IMR-90 (cell line): Measurements from ENCODE around the gene ATP1B1. TPM values are rescaled to one million over a fixed set of nuclear protein-coding genes. Genes with fewer than 3 reads are reported as not detected.

Source experiments
- ATAC-seq: fragments of 200-7000 bp; cut with Tn5 transposase; 2 replicates; pipeline ENCODE4 v1.9.1; 2020; ENCODE audit warnings: low read depth, mild to moderate bottlenecking, moderate library complexity
- BruUV-seq: library from RNA; stranded (reverse); fragments of 400-500 nt; replicated peaks from 2 replicates; lab custom pipeline; 2021; lab: Mats Ljungman, UMichigan
- CTCF ChIA-PET: fragments of 300-600 bp; formaldehyde crosslinking; extraction: SDS; loops from one replicate; lab custom pipeline; 2021; ENCODE audit warnings: antibody characterized with exemption; lab: Yijun Ruan, JAX
- POLR2A ChIA-PET: fragments of 300-600 bp; sonication (Branson Sonifier 250); formaldehyde crosslinking; loops from one replicate; lab custom pipeline; 2022; ENCODE audit warnings: antibody characterized with exemption; ENCODE audit not compliant: unreplicated experiment; lab: Charles Lee
- DNase-seq: peaks from one replicate; pipeline ENCODE4 v3.0.0; 2013
- H2AFZ ChIP-seq: replicated peaks from 2 replicates; pipeline ENCODE3; 2013; ENCODE audit warnings: low read length, mild to moderate bottlenecking; ENCODE audit not compliant: poor library complexity
- H2AK5ac ChIP-seq: 2 replicates; pipeline ENCODE4 v1.6.1; 2013; ENCODE audit warnings: low read depth, low read length, inconsistent platforms
- H2AK9ac ChIP-seq: replicated peaks from 2 replicates; pipeline ENCODE3; 2013; ENCODE audit warnings: mild to moderate bottlenecking, low read depth, low read length, moderate library complexity; ENCODE audit not compliant: poor library complexity
- H2BK120ac ChIP-seq: 2 replicates; pipeline ENCODE4 v1.6.1; 2013; ENCODE audit warnings: low read depth, low read length, inconsistent platforms
- H2BK15ac ChIP-seq: 3 replicates; pipeline ENCODE4 v1.6.1; 2013; ENCODE audit warnings: low read depth, low read length, inconsistent platforms
- H2BK20ac ChIP-seq: 2 replicates; pipeline ENCODE4 v1.6.1; 2013; ENCODE audit warnings: low read depth, mild to moderate bottlenecking, inconsistent platforms, low read length, moderate library complexity
- H2BK5ac ChIP-seq: 2 replicates; pipeline ENCODE4 v1.6.1; 2013; ENCODE audit warnings: mild to moderate bottlenecking, low read depth, low read length, inconsistent platforms; ENCODE audit not compliant: poor library complexity, severe bottlenecking
- H3K14ac ChIP-seq: replicated peaks from 2 replicates; pipeline ENCODE4 v1.6.1; 2013; ENCODE audit warnings: low read depth, low read length, inconsistent platforms
- H3K18ac ChIP-seq: 2 replicates; pipeline ENCODE4 v1.6.1; 2013; ENCODE audit warnings: low read depth, low read length, control low read depth
- H3K23ac ChIP-seq: 2 replicates; pipeline ENCODE4 v1.6.1; 2013; ENCODE audit warnings: low read depth, low read length, inconsistent platforms
- H3K27ac ChIP-seq: 2 replicates; pipeline ENCODE4 v1.5.1; 2013; ENCODE audit warnings: mild to moderate bottlenecking, control low read depth, low read length; ENCODE audit not compliant: insufficient read depth
- H3K27me3 ChIP-seq: 2 replicates; pipeline ENCODE4 v1.6.1; 2013; ENCODE audit warnings: low read length; ENCODE audit not compliant: control insufficient read depth, insufficient read depth
- H3K36me3 ChIP-seq: 2 replicates; pipeline ENCODE4 v1.6.1; 2013; ENCODE audit warnings: low read length, mixed read lengths; ENCODE audit not compliant: control insufficient read depth, insufficient read depth
- H3K4ac ChIP-seq: 2 replicates; pipeline ENCODE4 v1.6.1; 2013; ENCODE audit warnings: low read depth, low read length, inconsistent platforms
- H3K4me1 ChIP-seq: 2 replicates; pipeline ENCODE4 v1.6.1; 2013; ENCODE audit warnings: low read length, mixed read lengths; ENCODE audit not compliant: control insufficient read depth, insufficient read depth
- H3K4me2 ChIP-seq: 2 replicates; pipeline ENCODE4 v1.6.1; 2013; ENCODE audit warnings: low read depth, mild to moderate bottlenecking, control low read depth, low read length, moderate library complexity
- H3K4me3 ChIP-seq: 2 replicates; pipeline ENCODE4 v1.5.1; 2013; ENCODE audit warnings: low read depth, mild to moderate bottlenecking, control low read depth, low read length, moderate library complexity; ENCODE audit not compliant: insufficient read depth
- H3K56ac ChIP-seq: 2 replicates; pipeline ENCODE4 v1.6.1; 2013; ENCODE audit warnings: low read length, inconsistent platforms; ENCODE audit not compliant: insufficient read depth; ENCODE audit errors: extremely low read depth
- H3K79me1 ChIP-seq, 2 experiments: 2 replicates each; pipeline ENCODE4 v1.6.1; 2013; ENCODE audit warnings: low read length in 2 of 2, inconsistent platforms in 1 of 2, low read depth in 1 of 2
- H3K9ac ChIP-seq: 2 replicates; pipeline ENCODE4 v1.6.1; 2013; ENCODE audit warnings: low read depth, low read length, control low read depth
- H3K9me1 ChIP-seq: 2 replicates; pipeline ENCODE4 v1.6.1; 2013; ENCODE audit warnings: low read length, inconsistent platforms; ENCODE audit not compliant: insufficient read depth
- H3K9me3 ChIP-seq: 2 replicates; pipeline ENCODE4 v1.6.1; 2013; ENCODE audit warnings: low read length; ENCODE audit not compliant: control insufficient read depth, insufficient read depth
- H4K20me1 ChIP-seq: 2 replicates; pipeline ENCODE4 v1.6.1; 2013; ENCODE audit warnings: low read length, inconsistent platforms; ENCODE audit not compliant: insufficient read depth
- H4K5ac ChIP-seq: 2 replicates; pipeline ENCODE4 v1.6.1; 2013; ENCODE audit warnings: mild to moderate bottlenecking, low read depth, low read length, control low read depth
- H4K8ac ChIP-seq, 2 experiments: 2 replicates each; pipeline ENCODE4 v1.6.1; 2013; ENCODE audit warnings: low read depth in 2 of 2, low read length in 2 of 2, control low read depth in 1 of 2, inconsistent platforms in 1 of 2
- H4K91ac ChIP-seq: 2 replicates; pipeline ENCODE4 v1.6.1; 2013; ENCODE audit warnings: low read depth, low read length, inconsistent platforms; ENCODE audit not compliant: insufficient read depth
- BHLHE40 ChIP-seq: fragments of 150-350 bp; IDR thresholded peaks from 2 replicates; pipeline ENCODE4 v1.6.1; 2016; ENCODE audit warnings: mild to moderate bottlenecking, low read depth, low read length
- CEBPB ChIP-seq: IDR thresholded peaks from 2 replicates; pipeline ENCODE4 v1.6.1; 2012; ENCODE audit warnings: low read depth, low read length, improper control_type of control experiment
- CHD1 ChIP-seq: IDR thresholded peaks from 2 replicates; pipeline ENCODE4 v1.6.1; 2012; ENCODE audit warnings: low read depth, low read length, improper control_type of control experiment
- CTCF ChIP-seq: conservative IDR thresholded peaks from 2 replicates; pipeline ENCODE4 v1.5.1; 2012; ENCODE audit warnings: mild to moderate bottlenecking, low read depth, low read length, improper control_type of control experiment
- ELK1 ChIP-seq: fragments of 150-350 bp; IDR thresholded peaks from 2 replicates; pipeline ENCODE4 v1.6.1; 2016; ENCODE audit warnings: low read depth, mild to moderate bottlenecking, low read length, moderate library complexity, borderline replicate concordance
- FOS ChIP-seq: fragments of 150-350 bp; IDR thresholded peaks from 2 replicates; pipeline ENCODE4 v1.6.1; 2016; ENCODE audit warnings: low read depth, low read length
- MAFK ChIP-seq: IDR thresholded peaks from 2 replicates; pipeline ENCODE4 v1.6.1; 2012; ENCODE audit warnings: low read depth, low read length, improper control_type of control experiment
- MAZ ChIP-seq: IDR thresholded peaks from 2 replicates; pipeline ENCODE4 v1.6.1; 2012; ENCODE audit warnings: low read depth, mild to moderate bottlenecking, low read length, improper control_type of control experiment, moderate library complexity, borderline replicate concordance
- MXI1 ChIP-seq: IDR thresholded peaks from 2 replicates; pipeline ENCODE4 v1.6.1; 2012; ENCODE audit warnings: low read depth, mild to moderate bottlenecking, low read length, moderate library complexity, borderline replicate concordance
- NFE2L2 ChIP-seq: fragments of 150-350 bp; IDR thresholded peaks from 2 replicates; pipeline ENCODE4 v1.6.1; 2016; ENCODE audit warnings: low read depth, mild to moderate bottlenecking, low read length
- POLR2A ChIP-seq: IDR thresholded peaks from 2 replicates; pipeline ENCODE4 v1.6.1; 2012; ENCODE audit warnings: mild to moderate bottlenecking, low read depth, low read length
- RAD21 ChIP-seq: IDR thresholded peaks from 2 replicates; pipeline ENCODE4 v1.6.1; 2012; ENCODE audit warnings: low read length, improper control_type of control experiment
- RCOR1 ChIP-seq: IDR thresholded peaks from 2 replicates; pipeline ENCODE4 v1.6.1; 2012; ENCODE audit warnings: mild to moderate bottlenecking, low read length, improper control_type of control experiment; ENCODE audit not compliant: insufficient replicate concordance
- RFX5 ChIP-seq: IDR thresholded peaks from 2 replicates; pipeline ENCODE4 v1.8.0; 2012; ENCODE audit warnings: low read depth, mild to moderate bottlenecking, low read length, moderate library complexity
- SMC3 ChIP-seq: fragments of 150-350 bp; IDR thresholded peaks from 2 replicates; pipeline ENCODE4 v1.6.1; 2016; ENCODE audit warnings: low read depth, mild to moderate bottlenecking, antibody characterized with exemption, low read length, moderate library complexity
- dilution Hi-C: fragments of 300-500 bp; cut with HindIII; formaldehyde crosslinking; loops from one replicate; pipeline ENCODE4 v1.14.3; 2018; ENCODE audit warnings: low sequenced_read_pairs; ENCODE audit not compliant: unreplicated experiment
- in situ Hi-C: fragments of 300-500 bp; cut with MboI; formaldehyde crosslinking; loops from 3 replicates; pipeline ENCODE4 v1.14.3; 2019; ENCODE audit warnings: low sequenced_read_pairs, inconsistent platforms, mixed read lengths
- intact Hi-C: fragments of 100-400 bp; cut with micrococcal nuclease; formaldehyde crosslinking; loops from 2 replicates; pipeline ENCODE4 v1.10.0; 2022
- polyA plus RNA-seq, 3 experiments: library from polyadenylated mRNA; depleted of rRNA; stranded (reverse); fragments of >200 nt; gene quantifications; 2 replicates each; pipeline ENCODE4 v1.2.3, GENCODE V29; 2012; ENCODE audit warnings: low replicate concordance in 1 of 3
- total RNA-seq: library from RNA; depleted of rRNA; stranded (reverse); fragments of >200 nt; gene quantifications from 2 replicates; pipeline ENCODE4 v1.2.3, GENCODE V29; 2012
- TF ChIP-seq, protein P1 (sequence below): fragments of 150-350 bp; IDR thresholded peaks from 2 replicates; pipeline ENCODE4 v1.6.1; 2017; ENCODE audit warnings: mild to moderate bottlenecking, antibody characterized with exemption, low read length, low read depth

The ATP1B1 gene
- total and polyA plus RNA-seq, 2 of the 4 experiments (the other 2 are of a cell fraction), result 14.5 to 22.1 TPM

DNA sequence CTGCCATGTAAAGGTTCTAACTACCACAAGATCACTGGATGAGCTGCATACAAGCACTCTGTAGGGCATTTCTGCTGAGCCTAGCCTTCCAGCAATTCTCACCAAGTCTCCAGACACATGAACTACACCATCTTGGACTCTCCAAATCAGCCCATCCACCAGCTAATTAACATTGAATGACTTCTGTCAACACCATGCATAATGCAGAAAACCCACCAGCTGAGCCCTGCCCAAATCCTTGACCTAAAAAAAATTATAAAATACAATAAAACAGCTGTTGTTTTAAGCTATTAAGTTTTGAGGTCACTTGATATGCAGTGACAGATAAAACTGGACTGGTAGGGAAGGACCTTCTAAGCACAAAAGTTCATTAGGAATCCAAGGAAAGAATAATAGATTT lies 44.3 kb upstream of the ATP1B1 start:
- POLR2A ChIA-PET, result no interaction called here

More for the DNA sequence above, 44.3 kb upstream of the ATP1B1 start:
- H4K8ac ChIP-seq, result no peak overlapping the region
- H4K5ac ChIP-seq, result no peak overlapping the region
- H3K56ac ChIP-seq, result no peak overlapping the region
- BruUV-seq, result no TSS peak
- no peak overlapping the region for H3K18ac ChIP-seq
- no peak overlapping the region for H3K4me3 ChIP-seq
- no peaks in the 10 kb centered on the region for H3K27me3 ChIP-seq
- H3K14ac ChIP-seq, result no peak overlapping the region
- H2BK120ac ChIP-seq, result no peak overlapping the region
- H3K27ac ChIP-seq, result no peak overlapping the region
- in situ Hi-C loops (no loop called here), intact Hi-C loops (no loop called here), dilution Hi-C loops (no loop called here)
- no peak for ATAC-seq
- no peak overlapping the region for H3K4ac ChIP-seq
- no peak overlapping the region for H2AFZ ChIP-seq
- CTCF ChIA-PET, result no interaction called here
- H2AK5ac ChIP-seq, result no peak overlapping the region
- no peak overlapping the region for H3K23ac ChIP-seq
- no peaks in the 10 kb centered on the region for H3K4me1 ChIP-seq
- no peak overlapping the region for H2AK9ac ChIP-seq
- no peak overlapping the region for H3K9ac ChIP-seq
- H2BK15ac ChIP-seq, result no peak overlapping the region
- no peak overlapping the region for H3K4me2 ChIP-seq
- TF ChIP-seq, protein P1, sequence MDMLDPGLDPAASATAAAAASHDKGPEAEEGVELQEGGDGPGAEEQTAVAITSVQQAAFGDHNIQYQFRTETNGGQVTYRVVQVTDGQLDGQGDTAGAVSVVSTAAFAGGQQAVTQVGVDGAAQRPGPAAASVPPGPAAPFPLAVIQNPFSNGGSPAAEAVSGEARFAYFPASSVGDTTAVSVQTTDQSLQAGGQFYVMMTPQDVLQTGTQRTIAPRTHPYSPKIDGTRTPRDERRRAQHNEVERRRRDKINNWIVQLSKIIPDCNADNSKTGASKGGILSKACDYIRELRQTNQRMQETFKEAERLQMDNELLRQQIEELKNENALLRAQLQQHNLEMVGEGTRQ, result no peak
- TF ChIP-seq POLR2A, result no peak
- TF ChIP-seq MAZ, result no peak
- TF ChIP-seq MXI1, result no peak
- TF ChIP-seq MAFK, result no peak
- TF ChIP-seq RFX5, result no peak
- TF ChIP-seq CEBPB, result no peak
- TF ChIP-seq FOS, result no peak
- no peak for TF ChIP-seq RCOR1
- TF ChIP-seq CHD1, result no peak
- no peak for TF ChIP-seq NFE2L2
- TF ChIP-seq ELK1, result no peak
- no peak for TF ChIP-seq CTCF
- no peak for TF ChIP-seq SMC3
- no peak for TF ChIP-seq RAD21
- TF ChIP-seq BHLHE40, result no peak
- no peak for DNase-seq
- H4K91ac ChIP-seq, result no peak overlapping the region
- H3K9me3 ChIP-seq, result peaks cover 2% of the 10 kb centered on the region; the same call in 1 of the 2 replicates
- no peaks in the 10 kb centered on the region for H4K20me1 ChIP-seq
- no peaks in the 10 kb centered on the region for H3K79me1 ChIP-seq
- H3K9me1 ChIP-seq, result no peaks in the 10 kb centered on the region
- no peak overlapping the region for H2BK20ac ChIP-seq
- H3K36me3 ChIP-seq, result no peaks in the 10 kb centered on the region
- no peak overlapping the region for H2BK5ac ChIP-seq
